ENCODE measurements around the gene FBLL1.
"Not testable (repeated sequence)": the region's sequence is repeated elsewhere in the genome, so short reads cannot be mapped to it uniquely, and the experiment has no call there.

Gene FBLL1

DNA sequence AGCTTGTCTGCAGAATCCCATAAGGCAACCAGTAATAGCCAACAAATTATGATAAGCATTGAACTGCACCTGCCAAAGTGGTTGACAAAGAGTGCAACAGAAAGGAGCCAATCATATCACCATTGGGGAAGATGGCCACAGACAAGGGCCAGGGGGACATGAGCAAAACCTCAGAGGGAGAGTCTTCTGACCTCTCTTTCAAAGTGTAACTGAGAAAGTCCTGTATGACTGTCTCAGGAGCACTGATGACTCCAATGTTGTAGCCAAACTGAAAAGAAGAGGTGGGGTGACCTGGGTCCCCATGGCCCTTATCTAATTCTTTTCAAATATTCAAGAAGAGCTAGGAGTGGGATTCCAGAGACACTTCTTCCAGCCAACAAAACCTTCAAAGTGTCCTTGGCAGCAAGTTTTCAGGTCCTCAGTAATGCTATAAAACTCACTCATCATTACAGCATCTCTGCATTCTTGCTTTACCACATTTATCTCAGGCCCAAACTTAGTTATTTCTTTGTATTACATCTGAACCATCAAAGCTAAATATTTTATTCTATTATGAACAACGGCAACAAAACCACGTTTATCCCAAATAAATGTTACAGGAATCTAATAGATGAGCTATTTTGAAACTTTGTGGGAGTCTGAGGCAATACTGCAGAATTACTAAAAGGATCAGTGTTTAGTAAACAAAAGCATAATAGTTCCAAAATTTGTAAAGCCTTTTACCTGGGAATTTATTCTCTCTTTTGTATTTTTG is 24.4 kb downstream of the FBLL1 start:
- no peak for DNase-seq

DNA sequence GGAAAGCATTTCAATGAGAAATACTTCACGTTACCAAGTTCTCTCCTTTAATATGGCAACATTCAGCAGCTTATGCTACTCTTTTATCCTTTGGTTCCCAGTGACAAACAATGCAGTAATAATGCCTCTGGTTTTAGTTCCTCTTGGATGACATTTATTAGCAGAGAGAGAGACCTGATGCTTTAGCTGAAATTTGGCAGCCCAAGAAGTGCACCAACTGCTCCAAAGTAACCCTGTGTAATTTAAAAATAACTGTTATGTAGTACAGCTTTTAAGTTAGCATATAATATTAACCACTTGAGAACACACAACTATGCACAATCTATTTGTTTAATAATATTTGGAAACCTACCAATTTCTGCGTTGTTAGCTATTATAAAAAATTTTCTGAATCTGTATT is 28.3 kb downstream of the FBLL1 start:
- no peak for DNase-seq

DNA sequence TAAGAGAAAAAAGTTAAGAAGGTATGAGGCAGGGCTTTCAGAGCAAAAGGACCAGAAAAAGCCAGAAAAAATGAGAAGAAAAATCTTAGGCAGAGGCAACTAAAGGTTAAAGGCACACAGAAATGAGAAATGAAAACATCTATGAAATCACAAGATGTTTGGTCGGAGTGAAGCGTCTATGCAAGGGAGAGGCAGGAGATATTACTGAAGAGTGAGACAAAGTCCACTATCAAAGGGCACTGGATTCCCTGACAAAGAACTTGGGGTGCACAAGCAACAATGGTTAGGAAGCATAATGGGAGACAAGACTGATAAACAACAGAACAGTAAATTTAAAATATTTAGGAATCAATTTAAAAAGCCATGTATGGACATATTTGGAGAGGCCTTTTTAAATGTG is 33.2 kb downstream of the FBLL1 start:
- DNase-seq: no peak

DNA sequence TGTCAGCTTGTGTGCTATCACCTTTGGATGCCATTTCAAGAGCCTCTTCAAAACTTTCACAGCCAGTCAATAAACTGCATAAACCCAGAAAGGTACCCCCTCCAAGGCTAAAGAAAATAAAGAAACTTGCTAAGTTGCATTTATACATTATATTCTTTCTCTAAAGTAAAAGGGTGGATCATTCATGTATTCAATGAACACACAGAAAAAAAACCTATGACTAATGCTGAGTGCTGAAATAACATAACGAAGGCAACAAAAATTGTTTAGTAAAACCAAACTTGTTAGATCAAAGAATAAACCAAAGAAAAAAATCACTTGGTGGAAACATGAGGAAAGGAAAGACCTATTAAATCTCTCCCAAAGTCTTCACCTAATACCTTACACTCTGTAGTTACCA is 34.9 kb downstream of the FBLL1 start:
- no peak for DNase-seq

DNA sequence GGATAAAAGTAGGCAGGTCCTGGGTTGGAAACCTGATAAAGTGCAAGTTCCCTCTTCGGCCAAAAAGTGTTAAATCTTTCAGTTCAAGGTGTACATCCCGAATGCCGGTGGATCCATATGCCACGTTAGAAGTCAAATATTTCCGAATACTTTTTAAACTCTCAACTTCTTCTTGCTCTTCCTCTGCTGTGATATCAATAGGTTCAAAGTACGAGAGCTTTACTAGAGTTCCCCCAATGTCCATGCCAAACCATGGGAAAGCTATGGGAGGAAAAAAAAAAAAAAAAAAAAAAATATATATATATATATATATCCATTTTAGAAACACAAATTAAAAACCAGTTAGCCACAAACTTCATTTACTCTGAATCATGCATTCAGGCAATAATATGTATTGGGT is 39.6 kb downstream of the FBLL1 start:
- no peak for DNase-seq

DNA sequence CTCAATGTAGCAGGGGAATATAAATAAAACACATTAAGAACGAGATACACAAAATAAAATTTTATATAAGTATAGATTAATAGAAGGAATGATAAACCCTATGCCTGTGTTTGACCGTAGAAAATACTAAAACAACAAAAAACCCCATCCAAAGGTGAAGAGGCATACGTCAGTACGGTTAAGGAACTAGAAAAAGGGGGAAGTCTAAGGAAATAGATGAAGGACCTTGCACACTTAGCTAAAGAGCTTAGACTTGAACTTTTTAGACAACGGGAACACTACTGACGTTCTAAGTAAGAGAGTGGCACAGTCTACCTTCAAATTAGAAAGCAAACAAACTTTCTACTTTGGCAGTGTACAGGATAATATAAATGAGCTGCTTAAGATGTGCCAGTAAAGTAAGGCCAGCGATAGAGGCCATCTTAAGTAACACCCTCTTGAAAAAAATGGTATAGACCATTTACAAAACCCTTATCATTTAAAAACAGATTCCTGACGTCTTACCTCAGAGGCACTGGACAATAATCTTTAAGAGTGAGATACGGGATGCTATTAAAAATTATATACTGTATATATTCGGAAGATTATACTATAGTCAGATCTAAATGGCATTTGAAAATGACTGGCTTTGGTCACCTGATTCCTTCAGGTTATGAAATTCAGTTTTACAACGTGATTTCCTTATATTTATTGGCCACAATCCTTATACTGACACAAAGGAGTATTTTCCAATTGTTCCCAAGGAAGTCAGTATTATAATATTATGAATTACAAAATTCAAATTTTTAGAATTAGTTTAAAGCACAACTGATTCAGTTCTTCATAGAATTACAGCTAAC is 41.6 kb downstream of the FBLL1 start:
- no peak for DNase-seq

DNA sequence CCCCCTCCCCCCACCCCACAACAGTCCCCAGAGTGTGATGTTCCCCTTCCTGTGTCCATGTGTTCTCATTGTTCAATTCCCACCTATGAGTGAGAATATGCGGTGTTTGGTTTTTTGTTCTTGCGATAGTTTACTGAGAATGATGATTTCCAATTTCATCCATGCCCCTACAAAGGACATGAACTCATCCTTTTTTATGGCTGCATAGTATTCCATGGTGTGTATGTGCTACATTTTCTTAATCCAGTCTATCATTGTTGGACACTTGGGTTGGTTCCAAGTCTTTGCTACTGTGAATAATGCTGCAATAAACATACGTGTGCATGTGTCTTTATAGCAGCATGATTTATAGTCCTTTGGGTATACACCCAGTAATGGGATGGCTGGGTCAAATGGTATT is 44.6 kb downstream of the FBLL1 start:
- not testable (repeated sequence) for DNase-seq

DNA sequence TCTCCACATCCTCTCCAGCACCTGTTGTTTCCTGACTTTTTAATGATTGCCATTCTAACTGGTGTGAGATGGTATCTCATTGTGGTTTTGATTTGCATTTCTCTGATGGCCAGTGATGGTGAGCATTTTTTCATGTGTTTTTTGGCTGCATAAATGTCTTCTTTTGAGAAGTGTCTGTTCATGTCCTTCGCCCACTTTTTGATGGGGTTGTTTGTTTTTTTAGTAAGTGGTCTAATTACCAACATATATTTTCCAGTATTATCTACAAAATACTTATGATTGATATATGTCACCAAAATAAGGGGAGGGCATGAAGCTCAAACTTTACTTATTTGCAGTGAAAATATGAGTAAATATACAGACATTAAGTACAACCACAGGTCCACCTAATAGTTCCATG is 45.1 kb downstream of the FBLL1 start:
- DNase-seq: not testable (repeated sequence)

DNA sequence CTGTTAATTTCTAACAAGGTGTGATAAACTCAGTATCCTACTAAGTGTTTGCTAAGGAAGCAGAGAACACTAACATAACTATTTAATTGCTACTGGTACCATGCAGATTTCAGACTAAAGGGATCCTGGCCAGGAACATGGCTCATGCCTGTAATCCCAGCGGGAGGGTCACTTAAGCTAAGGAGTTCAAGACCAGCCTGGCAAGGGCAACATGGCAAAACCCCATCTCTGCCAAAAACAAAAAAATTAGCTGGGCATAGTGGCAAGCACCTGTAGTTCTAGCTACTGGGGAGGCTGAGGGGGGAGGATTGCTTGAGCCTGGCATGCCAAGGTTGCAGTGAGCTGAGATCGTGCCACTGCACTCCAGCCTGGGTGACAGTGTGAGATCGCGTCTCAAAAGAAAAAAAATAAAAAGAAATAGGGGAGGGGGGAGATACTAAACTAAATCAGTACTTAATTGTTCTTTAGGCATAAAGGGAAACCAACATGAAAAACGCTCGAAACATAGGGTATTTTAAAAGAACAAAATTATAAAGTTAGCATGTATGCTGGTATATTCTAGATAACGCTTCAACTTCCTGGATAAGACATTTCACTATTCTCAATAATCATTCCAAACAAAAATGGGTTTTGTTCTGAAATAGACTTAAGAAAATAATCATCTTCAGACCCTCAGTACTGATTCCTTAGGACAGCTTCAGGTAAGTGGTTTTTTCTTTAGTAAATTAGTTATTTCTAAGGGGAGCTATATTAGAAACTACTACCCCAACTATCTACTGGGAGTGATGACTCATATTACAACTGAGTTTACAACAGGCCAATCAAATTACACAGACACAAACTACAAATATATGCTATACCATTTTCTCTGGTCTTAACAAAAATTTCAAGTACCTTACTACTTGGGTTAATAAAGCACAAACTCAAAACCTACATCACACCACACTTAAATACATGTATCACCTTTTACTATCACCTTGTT is 46.6 kb downstream of the FBLL1 start:
- no peak for DNase-seq

DNA sequence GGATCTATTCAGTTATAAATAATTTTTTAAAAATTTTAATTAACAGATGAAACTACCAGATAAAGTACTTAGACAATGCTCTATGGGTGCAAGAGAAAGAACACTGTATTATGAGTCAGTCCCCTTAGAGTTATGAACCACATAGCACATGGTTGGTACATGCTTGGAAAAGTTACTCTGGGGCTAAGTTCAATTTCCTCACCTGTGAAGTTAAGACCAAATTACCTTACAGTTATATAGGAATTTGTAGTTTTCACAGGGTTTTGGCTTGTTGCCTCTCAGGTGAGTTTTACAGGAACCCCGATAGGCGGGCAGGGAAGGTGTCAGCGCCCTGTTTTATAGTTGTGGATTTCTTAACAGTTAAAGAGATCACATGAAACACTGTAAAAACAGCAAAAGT is 48.9 kb downstream of the FBLL1 start:
- DNase-seq: no peak

DNA sequence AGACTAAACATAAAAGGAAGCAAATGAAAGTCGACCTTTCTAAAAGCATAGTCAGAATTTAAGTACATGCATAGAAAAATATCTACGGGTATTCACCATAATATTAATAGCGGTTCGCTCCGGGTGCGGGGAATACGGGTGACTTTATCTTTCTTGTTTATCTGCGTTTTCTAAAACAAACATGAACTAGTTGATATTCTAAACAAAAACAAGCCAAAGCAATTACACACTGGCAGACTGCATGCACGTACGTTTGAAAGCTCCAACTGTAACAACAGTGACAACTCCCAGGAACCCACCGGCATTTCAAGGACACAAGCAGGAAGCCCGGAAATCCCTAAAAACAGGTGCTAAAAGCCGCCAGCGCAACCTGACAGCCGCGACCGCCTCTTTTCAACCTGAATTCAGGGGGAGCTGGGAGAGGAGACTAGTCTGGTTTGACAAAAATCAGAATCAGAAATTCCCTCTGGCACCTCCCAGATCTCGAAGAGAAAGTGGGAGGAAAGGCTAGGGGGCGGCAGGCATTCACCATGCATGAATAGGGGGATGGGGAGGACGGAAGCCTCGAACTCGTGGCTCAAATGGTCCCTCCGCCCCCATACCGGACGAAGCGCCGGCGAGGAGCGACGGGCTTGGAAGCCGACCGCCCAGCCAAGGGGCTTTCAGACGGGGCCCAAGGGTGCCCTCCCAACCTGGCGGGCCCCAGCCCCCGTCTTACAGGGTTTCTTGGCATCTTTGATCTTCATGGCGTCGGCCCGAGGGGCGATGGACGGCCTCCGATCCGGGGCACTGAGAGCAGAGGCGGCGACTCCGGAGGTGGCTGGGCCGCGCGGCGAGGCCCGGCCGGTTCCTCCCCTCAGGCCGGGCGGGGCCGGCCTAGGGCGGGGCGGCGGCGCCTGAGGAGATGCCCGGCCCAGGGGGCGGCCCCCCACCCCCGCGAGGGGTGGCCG is 49.7 kb downstream of the FBLL1 start, which contains the start of gene PANK3:
PANK3 (minus strand) TSS at position 831 of the 950 bp plus-strand sequence; CDS start at position 746, 85 bp downstream.
- DNase-seq: no peak

DNA sequence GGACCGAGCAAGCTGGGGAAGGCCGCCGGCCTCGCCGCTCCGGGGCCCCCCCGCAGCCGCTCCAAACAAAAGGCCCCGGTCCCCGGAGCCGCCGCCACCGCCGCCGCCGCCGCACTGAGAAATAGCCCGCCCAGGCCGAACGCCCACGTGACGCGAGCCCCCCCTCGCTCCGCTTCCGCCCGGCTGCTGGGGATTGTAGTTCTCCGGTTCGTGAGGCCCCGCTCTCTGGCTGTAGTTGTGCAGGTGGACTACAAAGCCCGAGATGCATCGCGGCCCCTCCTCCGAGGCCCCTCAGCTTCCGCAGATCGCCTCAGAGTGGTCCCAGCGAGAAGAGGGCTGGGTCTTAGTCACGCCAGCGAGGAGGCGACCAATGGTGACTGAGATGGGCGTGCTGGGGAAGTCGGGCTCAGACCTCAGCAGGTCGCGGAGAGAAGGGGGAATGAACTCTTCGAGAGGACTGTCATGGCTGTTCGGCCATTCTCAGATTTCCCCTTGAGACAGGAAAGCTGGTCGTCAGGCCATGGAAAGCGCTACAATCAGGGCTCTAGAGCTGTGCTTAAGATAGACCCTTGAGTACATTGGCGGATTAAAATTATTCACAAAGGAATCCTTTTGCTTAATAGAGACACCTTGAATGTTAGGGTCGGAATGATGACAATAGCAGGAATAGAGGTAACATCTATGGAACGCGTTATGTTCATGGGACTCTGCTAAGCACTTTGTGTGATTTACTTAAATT is 50.6 kb downstream of the FBLL1 start:
- peak; percentile 97 for DNase-seq

DNA sequence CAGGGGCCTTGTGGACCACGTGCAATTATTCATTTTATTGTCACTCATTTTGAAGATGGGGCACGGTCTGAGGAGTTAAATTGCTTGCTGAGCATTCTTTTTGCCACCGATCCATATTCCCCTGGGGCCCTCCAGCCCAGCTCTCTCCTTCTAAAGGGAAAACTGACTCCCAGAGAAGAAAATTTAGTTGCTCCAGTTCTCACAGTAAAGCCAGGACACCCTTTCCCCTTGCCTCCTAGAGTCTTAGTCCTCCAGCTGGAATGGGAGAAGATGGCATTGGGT is 51.1 kb downstream of the FBLL1 start:
- DNase-seq: no peak

Data from activated T-cell treated with anti-CD3 and anti-CD28 coated beads, Interleukin-2, amount 50 U/mL, for 1 hour (primary cell).